SU-DHL-6 (cell line): ENCODE data around the gene OSCAR.

Experiments
- H2AFZ ChIP-seq: fragments of 200-600 bp; sonication (generic); 2 replicates; pipeline ENCODE4 v1.6.1; 2014; ENCODE audit warnings: low read depth, mild to moderate bottlenecking, moderate library complexity, mixed read lengths, antibody characterized with exemption, low read length; ENCODE audit not compliant: severe bottlenecking
- H3F3A ChIP-seq: fragments of 200-600 bp; shearing (Covaris generic); 2 replicates; pipeline ENCODE4 v1.6.0; 2016; ENCODE audit warnings: antibody characterized with exemption, mild to moderate bottlenecking; ENCODE audit not compliant: insufficient read depth
- H3K27ac ChIP-seq: fragments of 200-600 bp; sonication (generic); 2 replicates; pipeline ENCODE4 v1.5.1; 2016; ENCODE audit warnings: low read depth, mild to moderate bottlenecking, low read length, moderate library complexity, mixed read lengths
- H3K27me3 ChIP-seq: fragments of 200-600 bp; sonication (generic), shearing (Covaris generic); 2 replicates; pipeline ENCODE4 v1.6.0; 2014; ENCODE audit warnings: mild to moderate bottlenecking, low read length
- H3K36me3 ChIP-seq: fragments of 200-600 bp; sonication (generic); 2 replicates; pipeline ENCODE4 v1.6.1; 2014; ENCODE audit warnings: mild to moderate bottlenecking, low read length, mixed read lengths
- H3K4me2 ChIP-seq: fragments of 300-600, 200-600 bp; shearing (Covaris generic), sonication (generic); 2 replicates; pipeline ENCODE4 v1.6.0; 2014; ENCODE audit warnings: low read length, low read depth, mild to moderate bottlenecking; ENCODE audit not compliant: poor library complexity, severe bottlenecking
- H3K4me3 ChIP-seq: fragments of 200-600 bp; sonication (generic); 2 replicates; pipeline ENCODE4 v1.5.1; 2014; ENCODE audit warnings: antibody characterized with exemption, low read length, mild to moderate bottlenecking, mixed read lengths; ENCODE audit not compliant: insufficient read depth, poor library complexity, severe bottlenecking
- H3K79me2 ChIP-seq: fragments of 200-600 bp; sonication (generic); 2 replicates; pipeline ENCODE4 v1.6.1; 2014; ENCODE audit warnings: mild to moderate bottlenecking, low read length, moderate library complexity; ENCODE audit not compliant: insufficient read depth
- H3K9ac ChIP-seq: fragments of 200-600 bp; sonication (generic); 2 replicates; pipeline ENCODE4 v1.7.0; 2014; ENCODE audit warnings: mild to moderate bottlenecking, low read length
- H3K9me2 ChIP-seq: fragments of 200-600 bp; sonication (generic); replicated peaks from 2 replicates; pipeline ENCODE4 v1.6.1; 2014; ENCODE audit warnings: low read length; ENCODE audit not compliant: insufficient read depth
- H3K9me3 ChIP-seq: fragments of 200-600 bp; sonication (generic); 2 replicates; pipeline ENCODE4 v1.6.1; 2014; ENCODE audit warnings: low read length, mixed read lengths; ENCODE audit not compliant: insufficient read depth
- H4K20me1 ChIP-seq: fragments of 200-600 bp; sonication (generic); 2 replicates; pipeline ENCODE4 v1.6.1; 2014; ENCODE audit warnings: low read depth, mild to moderate bottlenecking, antibody characterized with exemption, low read length, moderate library complexity, mixed read lengths
- CTCF ChIP-seq: fragments of 200-600 bp; sonication (generic); IDR thresholded peaks from one replicate; pipeline ENCODE4 v1.5.1; 2017; ENCODE audit warnings: antibody characterized with exemption, mild to moderate bottlenecking, low read length, moderate library complexity; ENCODE audit not compliant: insufficient read depth, poor library complexity, severe bottlenecking
- EZH2phosphoT487 ChIP-seq: fragments of 200-600 bp; sonication (generic), shearing (Covaris generic); conservative IDR thresholded peaks from 2 replicates; pipeline ENCODE4 v1.6.1; 2018; ENCODE audit warnings: mild to moderate bottlenecking, antibody characterized with exemption, low read length, moderate library complexity, mixed read lengths

OSCAR gene

GRCh38 chr19:54100561-54100960 is at the start of gene OSCAR:
TSS of gene OSCAR (minus strand) at chr19:54100803. CDS start at chr19:54100792, 11 bp downstream.
- H3K4me3 ChIP-seq = no peak within 1 kb of the TSS
- H3K36me3 ChIP-seq = no peaks in the 10 kb centered on the region
- no peak within 1 kb of the TSS for H2AFZ ChIP-seq
- no peaks in the 10 kb centered on the region for H3K9me2 ChIP-seq
- no peaks in the 10 kb centered on the region for H3K27me3 ChIP-seq
- no peaks in the 10 kb centered on the region for H3K9me3 ChIP-seq
- H3K4me2 ChIP-seq = no peak within 1 kb of the TSS
- H4K20me1 ChIP-seq = no peaks in the 10 kb centered on the region
- peaks cover 11% of the 10 kb centered on the region for H3K79me2 ChIP-seq
- no peaks in the 10 kb centered on the region for H3F3A ChIP-seq
- no peak within 1 kb of the TSS for H3K9ac ChIP-seq
- H3K27ac ChIP-seq = no peak within 1 kb of the TSS
- TF ChIP-seq EZH2phosphoT487 = no peak
- TF ChIP-seq CTCF = no peak

- no peak for TF ChIP-seq CTCF
- no peak for TF ChIP-seq EZH2phosphoT487
- Histone ChIP-seq H4K20me1 (no peaks in the 10 kb centered on the region), H3K9me2 (no peaks in the 10 kb centered on the region), H3F3A (peaks cover 2% of the 10 kb centered on the region; the same call in 1 of the 2 replicates), H3K4me3 (no peak overlapping the region), H3K79me2 (no peaks in the 10 kb centered on the region), H3K4me2 (no peak overlapping the region), H3K36me3 (peaks cover 3% of the 10 kb centered on the region; the same call in 1 of the 2 replicates), H3K9me3 (no peaks in the 10 kb centered on the region), H3K27ac (no peak overlapping the region), H3K9ac (no peak overlapping the region), H3K27me3 (no peaks in the 10 kb centered on the region), H2AFZ (no peak overlapping the region)
Observed at GRCh38 chr19:54149021-54149812, 48.6 kb upstream of the OSCAR start.

- no peaks in the 10 kb centered on the region for H3F3A ChIP-seq
- H2AFZ ChIP-seq = no peak overlapping the region
- no peak overlapping the region for H3K9ac ChIP-seq
- no peak overlapping the region for H3K27ac ChIP-seq
- H3K4me2 ChIP-seq = no peak overlapping the region
- no peaks in the 10 kb centered on the region for H3K9me2 ChIP-seq
- no peaks in the 10 kb centered on the region for H3K9me3 ChIP-seq
- H3K27me3 ChIP-seq = no peaks in the 10 kb centered on the region
- H4K20me1 ChIP-seq = no peaks in the 10 kb centered on the region
- peaks cover 3% of the 10 kb centered on the region; the same call in 1 of the 2 replicates for H3K36me3 ChIP-seq
- no peak overlapping the region for H3K4me3 ChIP-seq
- TF ChIP-seq EZH2phosphoT487 = no peak
- TF ChIP-seq CTCF = no peak
- H3K79me2 ChIP-seq = no peaks in the 10 kb centered on the region
Observed at GRCh38 chr19:54148158-54148557, 47.6 kb upstream of the OSCAR start.
